Ishikawa (cell line): ENCODE results near the gene NRROS.

Experiments used
- CEBPB ChIP-seq: IDR thresholded peaks from 2 replicates; pipeline ENCODE4 v1.6.1; 2012
- NFIC ChIP-seq: IDR thresholded peaks from 2 replicates; pipeline ENCODE4 v1.6.1; 2012

- TF ChIP-seq CEBPB (no peak), NFIC (no peak)
These were observed 26.7 kb downstream of the NRROS start for GRCh38 chr3:196666001-196666867.
